Activated CD4-positive, CD25-positive, alpha-beta regulatory T cell (primary cell): ENCODE results near the gene AGBL4.
A peak's percentile ranks its signal among the peaks of the same experiment; 100 is the strongest.
"Not testable (repeated sequence)": the region's sequence is repeated elsewhere in the genome, so short reads cannot be mapped to it uniquely, and the experiment has no call there.

ENCODE experiments used
- DNase-seq, 4 experiments: peaks; one replicate each; lab custom pipeline; 2025; lab: John Stamatoyannopoulos, UW

Gene AGBL4

DNA sequence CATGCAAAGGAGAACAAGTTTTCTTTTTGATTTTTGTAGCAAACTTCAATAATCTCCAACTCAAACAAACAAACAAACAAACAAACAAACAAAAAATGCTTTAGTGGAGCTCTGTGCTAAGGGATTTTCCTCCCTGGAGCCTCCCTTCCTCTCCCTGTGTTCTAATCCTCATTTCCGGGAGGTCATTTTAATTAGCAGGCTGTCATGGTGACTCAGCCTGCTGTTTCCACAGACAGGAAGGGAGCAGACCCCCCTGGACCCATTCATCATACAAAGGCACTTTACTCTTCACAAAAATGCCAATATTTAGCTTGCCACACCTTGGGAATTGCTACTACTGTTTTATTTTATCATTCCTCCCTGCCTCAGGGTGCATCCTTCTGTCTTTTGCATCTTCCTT lies 1490.8 kb downstream of the AGBL4 start:
- no peak for DNase-seq

GRCh38 chr1:48530727-48531351 lies 1492.9 kb downstream of the AGBL4 start:
- no peak for DNase-seq

- no peak for DNase-seq
These were observed 1496.7 kb downstream of the AGBL4 start for GRCh38 chr1:48527051-48527450.

- no peak for DNase-seq
These were observed 1497.6 kb downstream of the AGBL4 start for GRCh38 chr1:48526008-48526710.

DNA sequence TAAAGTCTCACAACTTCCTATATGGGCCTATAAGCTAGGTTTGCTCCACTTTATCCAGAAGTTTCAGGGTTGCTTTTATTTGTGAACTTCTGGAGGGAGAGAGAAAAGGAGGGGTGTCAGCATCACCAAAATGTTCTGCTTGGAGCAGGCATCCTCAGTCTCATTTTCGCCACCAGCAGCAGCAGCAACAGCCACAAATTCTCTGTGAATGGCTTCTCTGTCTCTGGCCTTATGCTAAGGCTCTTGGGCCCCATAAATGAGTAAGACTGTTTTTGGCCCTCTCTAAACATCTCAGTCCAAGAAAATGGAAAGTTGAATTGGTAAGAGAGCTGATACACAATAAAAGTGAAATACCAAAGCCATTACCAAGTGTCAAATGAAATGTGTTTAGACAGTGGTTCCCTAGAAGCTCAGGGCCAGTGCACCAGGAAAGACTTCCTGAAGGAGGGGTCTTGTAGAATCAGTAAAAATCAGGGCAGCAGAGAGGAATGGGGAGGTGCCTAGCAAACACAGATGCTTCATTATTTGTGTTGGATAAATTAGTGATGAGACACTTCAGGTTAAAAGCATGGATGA lies 1498.8 kb downstream of the AGBL4 start:
- no peak for DNase-seq

DNA sequence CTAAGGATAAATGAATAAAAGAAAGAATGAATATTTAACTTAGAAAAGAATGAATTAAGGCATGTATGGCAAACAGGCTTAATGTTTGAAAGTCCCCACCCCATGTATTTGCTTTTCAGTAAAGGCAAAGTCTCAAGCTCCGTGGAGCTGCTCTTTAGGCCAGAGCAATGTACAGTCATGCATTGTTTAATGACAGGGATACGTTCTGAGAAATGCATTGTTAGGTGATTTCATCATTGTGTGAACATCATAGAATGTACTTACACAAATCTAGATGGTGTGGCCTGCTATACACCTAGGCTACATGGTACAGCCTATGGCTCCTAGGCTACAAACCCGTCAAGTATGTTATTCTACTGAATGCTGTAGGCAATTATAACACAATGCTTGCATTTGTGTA lies 1500.2 kb downstream of the AGBL4 start:
- DNase-seq: no peak

DNA sequence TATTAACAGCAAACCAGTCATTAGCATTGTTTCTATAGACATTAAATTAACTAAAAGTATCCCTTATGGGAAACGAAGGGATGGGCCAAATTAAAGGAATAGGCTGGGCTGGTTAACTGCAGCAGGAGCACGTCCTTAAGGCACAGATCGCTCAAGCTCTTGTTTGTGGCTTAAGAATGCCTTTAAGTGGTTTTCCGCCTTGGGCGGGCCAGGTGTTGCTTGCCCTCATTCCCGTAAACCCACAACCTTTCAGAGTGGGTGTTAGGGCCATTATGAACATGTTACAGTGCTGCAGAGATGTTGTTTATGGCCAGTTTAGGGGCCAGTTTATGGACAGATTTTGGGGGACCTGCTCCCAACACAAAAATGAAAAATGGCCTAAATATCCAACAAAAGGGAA lies 1503.9 kb downstream of the AGBL4 start:
- not testable (repeated sequence) for DNase-seq

- DNase-seq: no peak
These were observed 1516.9 kb downstream of the AGBL4 start for GRCh38 chr1:48506870-48507269.

- DNase-seq: no peak
These were observed 1523.0 kb downstream of the AGBL4 start for GRCh38 chr1:48500541-48501450.

GRCh38 chr1:48499211-48499735 lies 1524.5 kb downstream of the AGBL4 start:
- DNase-seq: no peak

GRCh38 chr1:48498096-48498791 lies 1525.5 kb downstream of the AGBL4 start:
- peak; percentile 11 to 53 (median 23) for DNase-seq

DNA sequence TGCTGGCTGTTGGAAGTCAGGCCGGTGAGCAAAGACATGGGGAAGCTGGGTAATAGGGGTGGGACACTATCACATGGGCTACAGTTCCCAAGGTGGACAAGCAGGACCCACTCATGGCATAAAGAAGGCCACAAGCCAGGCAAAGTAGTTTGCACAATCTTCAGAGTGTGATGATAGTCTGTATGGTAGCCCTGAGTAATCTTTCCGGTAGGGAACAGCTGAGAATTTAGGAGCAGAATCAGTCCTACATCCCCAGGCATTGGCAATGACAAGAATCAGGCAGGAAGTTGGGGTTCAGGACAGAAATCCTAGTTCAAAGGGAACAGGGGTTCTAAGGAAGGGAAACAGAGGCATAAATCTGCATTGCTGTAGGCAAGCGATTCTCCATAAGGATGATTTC lies 1527.8 kb downstream of the AGBL4 start:
- no peak for DNase-seq

DNA sequence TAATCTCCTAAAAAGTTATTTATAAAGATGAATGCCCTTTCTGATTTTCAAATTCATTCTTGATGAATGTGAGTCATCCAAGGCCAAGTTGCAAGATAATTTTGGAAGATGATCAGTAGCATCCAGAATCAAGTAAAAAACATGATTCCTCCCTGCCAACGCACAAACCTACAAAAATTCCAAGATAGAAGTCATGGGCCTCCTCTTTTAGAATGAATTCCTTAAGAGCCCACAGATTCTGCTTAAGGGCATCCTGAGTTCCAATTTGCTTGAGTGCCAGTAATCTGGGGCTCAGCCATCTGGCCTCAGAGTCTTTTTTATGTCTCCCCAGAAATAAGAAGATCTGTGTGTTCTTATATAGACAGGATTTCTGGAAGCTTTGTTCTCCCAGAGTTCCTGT lies 1528.6 kb downstream of the AGBL4 start:
- no peak for DNase-seq

DNA sequence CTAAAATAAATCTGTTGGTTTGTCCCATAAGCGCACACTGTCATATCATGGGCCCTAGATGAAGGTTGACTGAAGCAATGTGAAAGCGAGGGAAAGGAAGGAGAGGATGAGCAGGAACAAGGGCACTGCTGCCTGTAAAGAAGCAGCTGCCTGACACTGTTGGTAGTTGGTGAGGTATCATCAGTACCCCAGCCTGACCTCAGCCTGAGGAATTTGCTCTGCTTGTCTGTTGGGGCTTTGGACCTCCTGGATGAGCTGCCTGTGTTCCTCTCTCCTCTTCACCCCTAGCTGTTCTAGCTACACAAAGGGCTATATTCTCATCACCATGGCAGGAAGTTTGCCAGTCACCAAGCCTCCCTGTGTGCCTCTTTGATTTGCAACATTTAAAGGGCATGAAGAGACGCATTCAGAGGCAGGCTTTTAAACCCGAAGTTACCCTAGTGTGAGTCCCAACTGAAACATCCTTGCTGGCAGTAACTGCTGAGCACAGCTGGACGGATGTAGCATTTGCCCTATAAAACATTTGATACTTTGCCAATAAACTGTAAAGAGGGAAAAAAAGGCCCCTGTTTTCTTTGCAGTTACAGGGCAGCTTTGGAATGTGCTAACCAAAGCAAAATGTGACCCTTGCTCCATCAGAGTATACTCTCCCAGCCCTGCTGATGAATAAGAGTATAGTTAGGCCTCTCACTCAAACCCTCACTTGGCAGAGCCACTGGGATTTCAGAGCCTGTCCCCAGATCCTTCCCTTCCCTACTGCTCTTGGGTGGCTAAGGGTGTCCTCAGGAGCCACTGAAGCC lies 1529.6 kb downstream of the AGBL4 start:
- no peak for DNase-seq

GRCh38 chr1:48493041-48493440 lies 1530.7 kb downstream of the AGBL4 start:
- no peak for DNase-seq

DNA sequence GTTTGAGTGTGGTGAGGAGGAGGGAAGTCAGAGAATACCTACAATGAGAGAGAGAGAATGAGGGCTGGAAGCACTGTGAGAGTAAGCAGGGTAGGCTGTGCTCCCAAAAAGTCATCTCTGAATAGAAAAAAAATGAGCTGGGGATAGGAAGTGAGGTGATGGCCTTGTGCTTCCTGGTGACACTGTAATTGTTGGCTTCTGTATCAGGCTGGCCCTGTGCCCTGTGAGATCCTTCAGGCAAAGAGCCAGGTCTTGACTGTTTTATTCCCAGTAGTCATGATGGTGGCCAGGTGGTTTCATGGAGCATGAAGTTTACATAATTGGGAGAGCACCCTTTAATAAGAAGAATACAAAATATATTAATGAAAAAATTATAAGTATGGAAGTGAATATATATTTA lies 1531.4 kb downstream of the AGBL4 start:
- DNase-seq: no peak

DNA sequence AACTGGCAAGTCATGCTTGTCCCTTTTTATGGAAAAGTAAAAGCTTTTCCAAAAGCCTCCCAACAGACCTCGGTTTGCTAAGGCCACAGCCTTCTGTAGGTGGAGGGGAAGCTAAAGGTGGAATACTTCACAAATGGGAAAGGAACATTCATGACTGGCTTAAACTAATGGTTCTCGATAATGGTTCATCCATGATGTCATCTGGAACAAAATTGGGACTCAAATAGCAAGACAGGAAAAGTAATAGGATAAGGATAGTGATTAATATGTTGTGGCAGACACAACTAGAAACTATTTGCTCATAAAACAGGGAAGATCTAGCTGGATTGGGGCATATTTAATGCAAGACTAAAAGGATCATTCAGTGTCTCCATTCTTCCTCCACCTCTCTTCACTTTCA lies 1535.0 kb downstream of the AGBL4 start:
- DNase-seq: no peak
